SK-N-SH treated with all-trans-retinoic acid at 6 μM for 48 hours (cell line): ENCODE results near the gene MYO1B.

Experiments used
- GLIS3 ChIP-seq: fragments of 250-450 bp; sonication (Bioruptor Pico); IDR thresholded peaks from 2 replicates; pipeline ENCODE4 v1.5.0; 2020; ENCODE audit warnings: mild to moderate bottlenecking, moderate library complexity
- ISL1 ChIP-seq: fragments of 250-450 bp; sonication (Bioruptor Pico); IDR thresholded peaks from 2 replicates; pipeline ENCODE4 v2.1.2; 2022; ENCODE audit warnings: mild to moderate bottlenecking, moderate library complexity
- OSR1 ChIP-seq: fragments of 250-450 bp; sonication (Bioruptor Pico); IDR thresholded peaks from 2 replicates; pipeline ENCODE4 v1.8.0; 2022; ENCODE audit warnings: moderate library complexity, mild to moderate bottlenecking, inconsistent platforms
- RARB ChIP-seq: fragments of 250-450 bp; sonication (Bioruptor Pico); IDR thresholded peaks from 2 replicates; pipeline ENCODE4 v1.8.0; 2021; ENCODE audit warnings: mild to moderate bottlenecking, moderate library complexity
- ZC3H10 ChIP-seq: fragments of 250-450 bp; sonication (Bioruptor Pico); IDR thresholded peaks from 2 replicates; pipeline ENCODE4 v1.5.1; 2021; ENCODE audit warnings: mild to moderate bottlenecking, moderate library complexity
- ZFP3 ChIP-seq: fragments of 250-450 bp; sonication (Bioruptor Pico); IDR thresholded peaks from 2 replicates; pipeline ENCODE4 v1.5.0; 2020; ENCODE audit warnings: mild to moderate bottlenecking, moderate library complexity
- ZFP30 ChIP-seq: fragments of 450-650 bp; formaldehyde crosslinking; IDR thresholded peaks from 2 replicates; pipeline ENCODE4 v1.5.0; 2022; ENCODE audit warnings: mild to moderate bottlenecking, moderate library complexity
- ZNF565 ChIP-seq: fragments of 450-650 bp; formaldehyde crosslinking; conservative IDR thresholded peaks from 2 replicates; pipeline ENCODE4 v1.5.0; 2020; ENCODE audit warnings: low read depth, mild to moderate bottlenecking, moderate library complexity
- ZNF70 ChIP-seq: fragments of 450-650 bp; formaldehyde crosslinking; IDR thresholded peaks from 2 replicates; pipeline ENCODE4 v1.5.0; 2020; ENCODE audit warnings: mild to moderate bottlenecking, moderate library complexity
- ZNF8 ChIP-seq: fragments of 450-650 bp; formaldehyde crosslinking; IDR thresholded peaks from 2 replicates; pipeline ENCODE4 v1.5.0; 2020; ENCODE audit warnings: mild to moderate bottlenecking, moderate library complexity
- TF ChIP-seq, protein P1 (sequence below): fragments of 250-450 bp; sonication (Bioruptor Pico); IDR thresholded peaks from 2 replicates; pipeline ENCODE4 v1.8.0; 2021; ENCODE audit warnings: low read depth, mild to moderate bottlenecking, moderate library complexity, borderline replicate concordance
- TF ChIP-seq, protein P2 (sequence below): fragments of 250-450 bp; sonication (Bioruptor Pico); IDR thresholded peaks from 2 replicates; pipeline ENCODE4 v1.8.0; 2020; ENCODE audit warnings: mild to moderate bottlenecking, moderate library complexity, borderline replicate concordance
- TF ChIP-seq, protein P3 (sequence below): fragments of 250-450 bp; sonication (Bioruptor Pico); IDR thresholded peaks from 2 replicates; pipeline ENCODE4 v1.5.0; 2020; ENCODE audit warnings: mild to moderate bottlenecking, moderate library complexity

DNA sequence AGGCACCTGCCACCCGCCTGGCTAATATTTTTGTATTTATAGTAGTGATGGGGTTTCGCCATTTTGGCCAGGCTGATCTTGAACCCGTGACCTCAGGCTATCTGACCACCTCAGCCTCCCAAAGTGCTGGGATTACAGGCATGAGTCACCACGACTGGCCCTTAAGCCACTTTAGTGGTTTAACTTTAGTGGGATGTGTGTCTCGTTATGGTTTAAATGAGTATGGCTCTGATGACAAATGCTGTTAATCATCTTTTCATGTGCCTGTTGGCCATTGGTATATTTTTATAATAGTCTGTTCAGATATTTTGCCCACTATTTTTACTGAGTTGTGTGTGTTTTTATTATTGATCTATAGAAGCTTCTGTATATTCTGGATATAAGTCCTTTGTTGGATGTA is 205.9 kb downstream of the MYO1B start:
- TF ChIP-seq RARB: no peak
- no peak for TF ChIP-seq ZNF70 (CRISPR knock-in tag)
- TF ChIP-seq, protein P1, sequence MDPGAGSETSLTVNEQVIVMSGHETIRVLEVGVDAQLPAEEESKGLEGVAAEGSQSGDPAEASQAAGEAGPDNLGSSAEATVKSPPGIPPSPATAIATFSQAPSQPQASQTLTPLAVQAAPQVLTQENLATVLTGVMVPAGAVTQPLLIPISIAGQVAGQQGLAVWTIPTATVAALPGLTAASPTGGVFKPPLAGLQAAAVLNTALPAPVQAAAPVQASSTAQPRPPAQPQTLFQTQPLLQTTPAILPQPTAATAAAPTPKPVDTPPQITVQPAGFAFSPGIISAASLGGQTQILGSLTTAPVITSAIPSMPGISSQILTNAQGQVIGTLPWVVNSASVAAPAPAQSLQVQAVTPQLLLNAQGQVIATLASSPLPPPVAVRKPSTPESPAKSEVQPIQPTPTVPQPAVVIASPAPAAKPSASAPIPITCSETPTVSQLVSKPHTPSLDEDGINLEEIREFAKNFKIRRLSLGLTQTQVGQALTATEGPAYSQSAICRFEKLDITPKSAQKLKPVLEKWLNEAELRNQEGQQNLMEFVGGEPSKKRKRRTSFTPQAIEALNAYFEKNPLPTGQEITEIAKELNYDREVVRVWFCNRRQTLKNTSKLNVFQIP (CRISPR knock-in tag): no peak
- no peak for TF ChIP-seq ZFP3
- no peak for TF ChIP-seq OSR1
- TF ChIP-seq ZNF8 (CRISPR knock-in tag): no peak
- TF ChIP-seq ZC3H10: no peak
- TF ChIP-seq, protein P2, sequence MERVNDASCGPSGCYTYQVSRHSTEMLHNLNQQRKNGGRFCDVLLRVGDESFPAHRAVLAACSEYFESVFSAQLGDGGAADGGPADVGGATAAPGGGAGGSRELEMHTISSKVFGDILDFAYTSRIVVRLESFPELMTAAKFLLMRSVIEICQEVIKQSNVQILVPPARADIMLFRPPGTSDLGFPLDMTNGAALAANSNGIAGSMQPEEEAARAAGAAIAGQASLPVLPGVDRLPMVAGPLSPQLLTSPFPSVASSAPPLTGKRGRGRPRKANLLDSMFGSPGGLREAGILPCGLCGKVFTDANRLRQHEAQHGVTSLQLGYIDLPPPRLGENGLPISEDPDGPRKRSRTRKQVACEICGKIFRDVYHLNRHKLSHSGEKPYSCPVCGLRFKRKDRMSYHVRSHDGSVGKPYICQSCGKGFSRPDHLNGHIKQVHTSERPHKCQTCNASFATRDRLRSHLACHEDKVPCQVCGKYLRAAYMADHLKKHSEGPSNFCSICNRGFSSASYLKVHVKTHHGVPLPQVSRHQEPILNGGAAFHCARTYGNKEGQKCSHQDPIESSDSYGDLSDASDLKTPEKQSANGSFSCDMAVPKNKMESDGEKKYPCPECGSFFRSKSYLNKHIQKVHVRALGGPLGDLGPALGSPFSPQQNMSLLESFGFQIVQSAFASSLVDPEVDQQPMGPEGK (CRISPR knock-in tag): no peak
- TF ChIP-seq ZNF565 (CRISPR knock-in tag): no peak
- TF ChIP-seq, protein P3, sequence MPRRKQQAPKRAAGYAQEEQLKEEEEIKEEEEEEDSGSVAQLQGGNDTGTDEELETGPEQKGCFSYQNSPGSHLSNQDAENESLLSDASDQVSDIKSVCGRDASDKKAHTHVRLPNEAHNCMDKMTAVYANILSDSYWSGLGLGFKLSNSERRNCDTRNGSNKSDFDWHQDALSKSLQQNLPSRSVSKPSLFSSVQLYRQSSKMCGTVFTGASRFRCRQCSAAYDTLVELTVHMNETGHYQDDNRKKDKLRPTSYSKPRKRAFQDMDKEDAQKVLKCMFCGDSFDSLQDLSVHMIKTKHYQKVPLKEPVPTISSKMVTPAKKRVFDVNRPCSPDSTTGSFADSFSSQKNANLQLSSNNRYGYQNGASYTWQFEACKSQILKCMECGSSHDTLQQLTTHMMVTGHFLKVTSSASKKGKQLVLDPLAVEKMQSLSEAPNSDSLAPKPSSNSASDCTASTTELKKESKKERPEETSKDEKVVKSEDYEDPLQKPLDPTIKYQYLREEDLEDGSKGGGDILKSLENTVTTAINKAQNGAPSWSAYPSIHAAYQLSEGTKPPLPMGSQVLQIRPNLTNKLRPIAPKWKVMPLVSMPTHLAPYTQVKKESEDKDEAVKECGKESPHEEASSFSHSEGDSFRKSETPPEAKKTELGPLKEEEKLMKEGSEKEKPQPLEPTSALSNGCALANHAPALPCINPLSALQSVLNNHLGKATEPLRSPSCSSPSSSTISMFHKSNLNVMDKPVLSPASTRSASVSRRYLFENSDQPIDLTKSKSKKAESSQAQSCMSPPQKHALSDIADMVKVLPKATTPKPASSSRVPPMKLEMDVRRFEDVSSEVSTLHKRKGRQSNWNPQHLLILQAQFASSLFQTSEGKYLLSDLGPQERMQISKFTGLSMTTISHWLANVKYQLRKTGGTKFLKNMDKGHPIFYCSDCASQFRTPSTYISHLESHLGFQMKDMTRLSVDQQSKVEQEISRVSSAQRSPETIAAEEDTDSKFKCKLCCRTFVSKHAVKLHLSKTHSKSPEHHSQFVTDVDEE (CRISPR knock-in tag): no peak
- no peak for TF ChIP-seq ZFP30 (CRISPR knock-in tag)
- no peak for TF ChIP-seq GLIS3
- TF ChIP-seq ISL1: no peak
